Peyer's patch (tissue), 4 donors: ENCODE measurements around the gene PIGK.

Experiments
- POLR2A ChIP-seq, 2 donors: fragments of 450-650 bp; IDR thresholded peaks; one replicate each; pipeline ENCODE4 v1.5.1; 2017; ENCODE audit warnings: antibody characterized with exemption in 2 of 2, mild to moderate bottlenecking in 2 of 2, moderate library complexity in 2 of 2
- TF ChIP-seq, protein P1 (sequence below), 6 experiments: fragments of 450-650 bp in 4 of 6; fragments of 200-600 bp in 2 of 6; sonication (generic) in 1 of 6; IDR thresholded peaks; one replicate each; pipeline ENCODE4 v1.5.1; 2017 to 2019; ENCODE audit warnings: antibody characterized with exemption in 6 of 6, mild to moderate bottlenecking in 3 of 6, moderate library complexity in 1 of 6

DNA sequence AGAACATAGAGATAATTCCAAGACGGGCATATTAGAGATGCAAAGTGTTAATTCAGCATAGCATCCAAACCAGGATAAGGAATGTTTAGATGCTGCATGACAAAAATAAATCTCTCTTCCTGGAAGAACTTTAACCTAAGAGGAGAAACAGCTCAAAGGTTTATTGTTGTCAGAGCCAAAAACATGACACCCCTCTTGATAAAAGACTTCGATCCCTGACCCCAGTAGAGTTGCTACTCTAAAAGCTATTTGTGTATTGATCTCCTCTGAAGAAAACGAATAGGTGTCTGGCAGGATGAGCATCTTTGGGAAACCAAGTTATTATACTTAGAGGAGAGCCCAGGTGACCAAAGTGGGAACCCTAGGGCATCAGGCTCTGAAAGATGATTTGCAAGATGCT is 158.1 kb downstream of the PIGK start:
- TF ChIP-seq, protein P1, sequence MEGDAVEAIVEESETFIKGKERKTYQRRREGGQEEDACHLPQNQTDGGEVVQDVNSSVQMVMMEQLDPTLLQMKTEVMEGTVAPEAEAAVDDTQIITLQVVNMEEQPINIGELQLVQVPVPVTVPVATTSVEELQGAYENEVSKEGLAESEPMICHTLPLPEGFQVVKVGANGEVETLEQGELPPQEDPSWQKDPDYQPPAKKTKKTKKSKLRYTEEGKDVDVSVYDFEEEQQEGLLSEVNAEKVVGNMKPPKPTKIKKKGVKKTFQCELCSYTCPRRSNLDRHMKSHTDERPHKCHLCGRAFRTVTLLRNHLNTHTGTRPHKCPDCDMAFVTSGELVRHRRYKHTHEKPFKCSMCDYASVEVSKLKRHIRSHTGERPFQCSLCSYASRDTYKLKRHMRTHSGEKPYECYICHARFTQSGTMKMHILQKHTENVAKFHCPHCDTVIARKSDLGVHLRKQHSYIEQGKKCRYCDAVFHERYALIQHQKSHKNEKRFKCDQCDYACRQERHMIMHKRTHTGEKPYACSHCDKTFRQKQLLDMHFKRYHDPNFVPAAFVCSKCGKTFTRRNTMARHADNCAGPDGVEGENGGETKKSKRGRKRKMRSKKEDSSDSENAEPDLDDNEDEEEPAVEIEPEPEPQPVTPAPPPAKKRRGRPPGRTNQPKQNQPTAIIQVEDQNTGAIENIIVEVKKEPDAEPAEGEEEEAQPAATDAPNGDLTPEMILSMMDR (IDR thresholded peaks at IDR 0.05), result no peak
- TF ChIP-seq POLR2A (IDR thresholded peaks at IDR 0.05), result no peak
